Stomach smooth muscle (tissue), 2 donors: Measurements from ENCODE around the gene MORN1.
A peak's percentile ranks its signal among the peaks of the same experiment; 100 is the strongest.

Experiments used
- H3K27ac ChIP-seq: one replicate; pipeline ENCODE4 v1.7.0; 2013; ENCODE audit warnings: mild to moderate bottlenecking, low read length, inconsistent platforms
- H3K27me3 ChIP-seq, 2 donors: one replicate each; pipeline ENCODE4 v1.7.0; 2013; ENCODE audit warnings: low read length in 2 of 2; ENCODE audit not compliant: insufficient read depth in 2 of 2, control insufficient read depth in 1 of 2
- H3K36me3 ChIP-seq, 2 donors: one replicate each; pipeline ENCODE4 v1.7.0; 2013; ENCODE audit warnings: low read length in 2 of 2; ENCODE audit not compliant: control insufficient read depth in 2 of 2, insufficient read depth in 2 of 2
- H3K4me1 ChIP-seq: one replicate; pipeline ENCODE4 v1.7.0; 2013; ENCODE audit warnings: low read length; ENCODE audit not compliant: control insufficient read depth, insufficient read depth
- H3K4me3 ChIP-seq, 2 donors: one replicate each; pipeline ENCODE4 v1.7.0; 2013; ENCODE audit warnings: low read length in 2 of 2
- H3K9ac ChIP-seq, 2 donors: one replicate each; pipeline ENCODE4 v1.7.0; 2013; ENCODE audit warnings: low read length in 2 of 2, mild to moderate bottlenecking in 1 of 2
- H3K9me3 ChIP-seq, 2 donors: one replicate each; pipeline ENCODE4 v1.7.0; 2013; ENCODE audit warnings: low read length in 2 of 2; ENCODE audit not compliant: control insufficient read depth in 2 of 2
- donor health status: healthy.
- donor health status: Pancreatic carcinoma.

The MORN1 gene

GRCh38 chr1:2404890-2405511 is 13.6 kb upstream of the MORN1 start:
- Histone ChIP-seq H3K36me3 (peaks cover 45 to 59% of the 10 kb centered on the region in 2 donors), H3K9ac (no peak overlapping the region), H3K9me3 (no peaks in the 10 kb centered on the region), H3K27ac (peak overlapping the region; percentile 37), H3K4me1 (peaks cover 8% of the 10 kb centered on the region), H3K27me3 (no peaks in the 10 kb centered on the region), H3K4me3 (no peak overlapping the region)

DNA sequence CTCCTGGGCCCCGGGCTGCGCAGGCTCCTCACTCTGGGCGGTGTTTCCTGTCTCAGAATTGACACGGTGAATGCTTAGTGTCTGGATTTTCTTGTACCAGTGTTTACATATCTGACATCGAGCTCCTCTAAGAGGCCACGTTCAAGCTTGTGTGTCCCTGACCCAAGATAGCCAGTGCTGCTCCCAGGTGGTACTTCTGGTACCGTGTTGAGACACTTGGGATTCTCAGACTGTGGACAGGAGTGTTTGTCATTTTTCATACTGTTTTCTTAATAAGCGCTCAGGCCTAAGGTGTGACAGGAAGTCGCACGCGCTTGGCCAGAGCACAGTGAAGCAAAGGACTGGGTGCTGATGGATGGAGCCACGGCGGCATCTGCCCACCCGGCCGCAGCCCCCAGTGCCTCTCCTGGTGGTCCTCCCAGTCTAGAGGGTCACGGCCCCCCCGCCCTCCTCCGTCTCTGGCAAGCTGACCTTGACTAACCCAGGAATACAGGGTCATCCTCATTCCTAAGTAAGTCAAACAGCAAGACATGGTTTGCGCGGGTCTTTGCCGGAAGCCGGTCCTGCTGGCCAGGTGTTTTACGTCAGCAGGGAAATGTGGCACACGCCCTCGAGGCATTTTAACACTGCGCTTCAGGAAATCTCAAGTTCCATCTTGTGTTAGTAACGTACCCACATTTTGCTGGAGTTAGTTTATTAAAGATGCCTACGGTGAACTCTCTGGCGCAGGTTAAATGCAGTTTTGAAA is 13.0 kb upstream of the MORN1 start:
- H3K4me1 ChIP-seq: peaks cover 5% of the 10 kb centered on the region
- peak overlapping the region in 1 of 2 donors; percentile 14 for H3K9ac ChIP-seq
- H3K27ac ChIP-seq: peak overlapping the region; percentile 37
- H3K27me3 ChIP-seq: no peaks in the 10 kb centered on the region
- no peaks in the 10 kb centered on the region for H3K9me3 ChIP-seq
- H3K36me3 ChIP-seq: peaks cover 52 to 66% of the 10 kb centered on the region in 2 donors
- H3K4me3 ChIP-seq: no peak overlapping the region

GRCh38 chr1:2403273-2403672 is 11.9 kb upstream of the MORN1 start:
- Histone ChIP-seq H3K9me3 (no peaks in the 10 kb centered on the region), H3K27me3 (no peaks in the 10 kb centered on the region), H3K36me3 (peaks cover 59 to 66% of the 10 kb centered on the region in 2 donors), H3K27ac (no peak overlapping the region), H3K9ac (no peak overlapping the region), H3K4me1 (peaks cover 5% of the 10 kb centered on the region), H3K4me3 (no peak overlapping the region)

- H3K4me1 ChIP-seq: peaks cover 5% of the 10 kb centered on the region
- no peaks in the 10 kb centered on the region for H3K9me3 ChIP-seq
- no peak overlapping the region for H3K4me3 ChIP-seq
- H3K27me3 ChIP-seq: no peaks in the 10 kb centered on the region
- peaks cover 63 to 66% of the 10 kb centered on the region in 2 donors for H3K36me3 ChIP-seq
- no peak overlapping the region for H3K9ac ChIP-seq
- H3K27ac ChIP-seq: no peak overlapping the region
Observed at GRCh38 chr1:2402420-2402819, 11.1 kb upstream of the MORN1 start.

DNA sequence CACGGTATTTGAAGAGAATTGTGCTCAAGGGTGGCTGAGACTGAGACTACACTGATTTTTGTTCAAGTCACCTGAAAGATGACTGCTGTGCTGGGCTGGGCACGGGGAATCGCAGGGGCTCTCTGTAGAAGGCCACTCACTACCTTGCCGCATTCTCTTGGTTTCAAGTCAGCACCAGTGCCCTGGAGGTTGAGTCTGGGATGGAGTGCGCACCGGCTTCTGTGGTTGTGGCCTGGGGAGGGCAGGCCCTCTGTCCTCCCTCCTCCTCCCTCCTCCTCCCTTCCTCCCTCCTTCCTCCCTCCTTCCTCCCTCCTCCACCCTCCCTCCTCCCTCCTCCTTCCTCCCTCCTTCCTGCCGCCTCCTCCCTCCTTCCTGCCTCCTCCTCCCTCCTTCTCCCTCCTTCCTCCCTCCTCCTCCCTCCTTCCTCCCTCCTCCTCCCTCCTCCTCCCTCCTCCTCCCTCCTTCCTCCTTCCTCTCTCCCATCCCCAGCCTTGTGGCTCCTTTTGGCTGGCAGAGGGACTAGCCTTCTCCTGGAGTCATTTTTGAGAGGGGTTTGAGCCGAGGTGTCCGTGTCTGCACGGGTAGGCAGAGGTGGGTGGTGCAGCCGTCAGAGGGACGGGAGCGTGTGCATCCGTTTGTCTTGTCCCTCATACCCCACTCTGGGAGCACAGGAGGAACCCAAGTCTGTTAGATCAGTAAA is 9.7 kb upstream of the MORN1 start:
- Histone ChIP-seq H3K36me3 (peaks cover 62 to 70% of the 10 kb centered on the region in 2 donors), H3K4me1 (peaks cover 5% of the 10 kb centered on the region), H3K27ac (no peak overlapping the region), H3K4me3 (no peak overlapping the region), H3K27me3 (no peaks in the 10 kb centered on the region), H3K9ac (no peak overlapping the region), H3K9me3 (no peaks in the 10 kb centered on the region)

DNA sequence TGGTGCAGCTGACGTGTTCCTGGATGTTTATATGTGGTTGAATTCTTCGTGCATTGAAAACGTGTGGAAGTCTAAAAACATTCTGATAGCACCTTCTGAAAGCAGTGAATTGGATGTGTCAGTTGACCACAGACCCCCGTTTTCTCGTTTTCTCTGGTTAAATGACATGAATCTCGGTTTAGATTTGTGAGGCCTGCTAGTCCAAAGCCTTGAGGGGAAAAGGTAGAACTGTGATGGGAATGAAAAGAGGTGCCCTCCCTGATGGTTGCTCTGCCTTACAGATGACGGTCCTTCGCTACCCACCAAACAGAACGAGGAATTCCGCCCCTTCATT is 9.2 kb upstream of the MORN1 start:
- Histone ChIP-seq H3K9me3 (no peaks in the 10 kb centered on the region), H3K4me3 (no peak overlapping the region), H3K27ac (no peak overlapping the region), H3K9ac (no peak overlapping the region), H3K27me3 (no peaks in the 10 kb centered on the region), H3K4me1 (peaks cover 5% of the 10 kb centered on the region), H3K36me3 (peaks cover 64 to 72% of the 10 kb centered on the region in 2 donors)

DNA sequence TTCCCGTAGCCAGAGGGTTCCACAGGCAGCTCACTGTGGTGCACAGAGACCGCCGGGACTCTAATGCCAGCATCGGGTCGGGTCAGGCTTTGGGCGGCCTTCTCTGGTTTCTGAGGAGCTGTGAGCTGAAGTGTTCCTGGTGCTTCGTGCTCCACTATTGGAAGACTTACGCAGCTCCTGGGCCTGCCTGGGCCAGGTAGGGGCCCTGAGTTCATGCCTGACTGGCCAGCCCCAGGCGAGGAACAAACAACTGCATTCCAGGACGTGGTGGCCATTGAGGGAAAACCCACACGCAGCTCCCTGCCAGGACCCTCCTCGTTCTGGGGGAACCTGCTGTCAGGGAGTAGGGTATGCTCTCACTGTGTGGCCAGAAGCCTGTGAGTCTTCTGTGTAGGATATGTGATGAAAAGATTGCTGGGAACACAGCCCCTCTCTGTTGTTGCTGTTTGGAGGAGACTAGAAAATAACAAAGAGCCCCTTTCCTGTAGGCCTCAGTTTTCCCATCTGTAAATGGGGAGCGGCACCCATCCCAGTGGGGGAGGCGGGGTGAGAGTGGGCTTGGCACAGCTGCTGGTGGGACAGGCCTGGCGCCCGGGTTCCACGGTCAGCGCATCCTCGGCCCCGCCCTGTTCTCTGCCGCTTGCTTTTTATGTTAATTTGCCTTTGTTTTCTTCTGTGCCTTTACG is 8.7 kb upstream of the MORN1 start:
- peaks cover 61 to 67% of the 10 kb centered on the region in 2 donors for H3K36me3 ChIP-seq
- peaks cover 5% of the 10 kb centered on the region for H3K4me1 ChIP-seq
- no peaks in the 10 kb centered on the region for H3K9me3 ChIP-seq
- H3K4me3 ChIP-seq: no peak overlapping the region
- H3K27ac ChIP-seq: no peak overlapping the region
- H3K9ac ChIP-seq: no peak overlapping the region
- H3K27me3 ChIP-seq: no peaks in the 10 kb centered on the region

DNA sequence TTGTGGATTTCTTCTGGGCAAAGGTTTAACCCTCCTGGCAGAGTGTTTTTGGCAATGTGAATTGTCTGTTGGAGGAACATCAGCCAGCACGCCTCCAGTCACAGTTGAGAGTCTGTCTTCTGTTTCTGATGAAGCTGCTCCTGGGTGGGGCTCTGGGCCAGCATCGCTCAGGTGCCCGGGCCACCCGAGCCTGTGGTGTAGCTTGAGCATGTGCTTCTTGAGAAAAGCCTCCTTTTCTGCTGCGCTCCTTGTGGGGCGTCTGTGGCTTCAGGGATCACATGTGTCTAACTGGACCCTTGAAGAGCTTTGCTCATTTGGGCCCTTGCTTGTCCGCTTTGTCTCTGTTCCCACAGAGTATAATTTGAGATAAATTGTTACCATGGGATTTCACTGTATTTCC is 7.5 kb upstream of the MORN1 start:
- Histone ChIP-seq H3K27ac (no peak overlapping the region), H3K27me3 (no peaks in the 10 kb centered on the region), H3K36me3 (peaks cover 59 to 65% of the 10 kb centered on the region in 2 donors)

GRCh38 chr1:2397007-2397679 is 5.8 kb upstream of the MORN1 start:
- Histone ChIP-seq H3K27me3 (no peaks in the 10 kb centered on the region), H3K27ac (no peak overlapping the region), H3K36me3 (peaks cover 51 to 63% of the 10 kb centered on the region in 2 donors), H3K9ac (no peak overlapping the region), H3K9me3 (no peaks in the 10 kb centered on the region), H3K4me3 (no peak overlapping the region), H3K4me1 (peaks cover 26% of the 10 kb centered on the region)

More for the DNA sequence above, 7.5 kb upstream of the MORN1 start:
- H3K4me1 ChIP-seq: peaks cover 10% of the 10 kb centered on the region
- no peak overlapping the region for H3K4me3 ChIP-seq
- no peak overlapping the region for H3K9ac ChIP-seq
- no peaks in the 10 kb centered on the region for H3K9me3 ChIP-seq

GRCh38 chr1:2396476-2396875 is 5.1 kb upstream of the MORN1 start:
- Histone ChIP-seq H3K27me3 (no peaks in the 10 kb centered on the region), H3K36me3 (peaks cover 45 to 57% of the 10 kb centered on the region in 2 donors), H3K9me3 (no peaks in the 10 kb centered on the region), H3K27ac (no peak overlapping the region), H3K4me3 (no peak overlapping the region), H3K9ac (no peak overlapping the region), H3K4me1 (peaks cover 27% of the 10 kb centered on the region)
